ENCODE data around the gene OAT. TPM values are rescaled to one million over a fixed set of nuclear protein-coding genes. Genes with fewer than 3 reads are reported as not detected.

OAT gene
- total RNA-seq, 1 donor from 2014 or later: 35.0 TPM

DNA sequence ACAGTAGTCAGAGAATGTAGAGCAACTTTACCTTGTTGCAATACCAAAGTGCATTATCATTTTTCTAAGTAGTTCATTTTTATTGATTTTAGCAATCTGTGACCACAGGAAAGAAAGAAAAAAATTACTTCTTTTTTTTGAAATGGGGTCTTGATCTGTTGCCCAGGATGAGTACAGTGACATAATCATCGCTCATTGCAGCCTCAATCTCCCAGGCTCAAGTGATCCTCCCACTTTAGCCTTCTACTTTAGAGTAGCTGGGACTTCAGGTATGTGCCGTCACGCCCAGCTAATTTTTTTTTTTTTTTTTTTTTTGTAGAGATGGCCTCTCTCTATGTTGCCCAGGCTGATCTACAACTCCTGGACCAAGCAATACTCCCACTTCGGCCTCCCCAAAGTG is 11.4 kb upstream of the OAT start:
- no peak overlapping the region for H3K27ac Mint-ChIP-seq
- H3K36me3 Mint-ChIP-seq (ENCODE audit: insufficient read depth): no peaks in the 10 kb centered on the region
- H3K9me3 Mint-ChIP-seq (ENCODE audit: low read depth): no peaks in the 10 kb centered on the region
- no peak for DNase-seq (ENCODE audit: low spot score, unreplicated experiment)
- H3K4me3 Mint-ChIP-seq (ENCODE audit: low read depth): no peak overlapping the region
- peaks cover 1% of the 10 kb centered on the region for H3K4me1 Mint-ChIP-seq (ENCODE audit: low read depth)
- TF ChIP-seq, protein P1, sequence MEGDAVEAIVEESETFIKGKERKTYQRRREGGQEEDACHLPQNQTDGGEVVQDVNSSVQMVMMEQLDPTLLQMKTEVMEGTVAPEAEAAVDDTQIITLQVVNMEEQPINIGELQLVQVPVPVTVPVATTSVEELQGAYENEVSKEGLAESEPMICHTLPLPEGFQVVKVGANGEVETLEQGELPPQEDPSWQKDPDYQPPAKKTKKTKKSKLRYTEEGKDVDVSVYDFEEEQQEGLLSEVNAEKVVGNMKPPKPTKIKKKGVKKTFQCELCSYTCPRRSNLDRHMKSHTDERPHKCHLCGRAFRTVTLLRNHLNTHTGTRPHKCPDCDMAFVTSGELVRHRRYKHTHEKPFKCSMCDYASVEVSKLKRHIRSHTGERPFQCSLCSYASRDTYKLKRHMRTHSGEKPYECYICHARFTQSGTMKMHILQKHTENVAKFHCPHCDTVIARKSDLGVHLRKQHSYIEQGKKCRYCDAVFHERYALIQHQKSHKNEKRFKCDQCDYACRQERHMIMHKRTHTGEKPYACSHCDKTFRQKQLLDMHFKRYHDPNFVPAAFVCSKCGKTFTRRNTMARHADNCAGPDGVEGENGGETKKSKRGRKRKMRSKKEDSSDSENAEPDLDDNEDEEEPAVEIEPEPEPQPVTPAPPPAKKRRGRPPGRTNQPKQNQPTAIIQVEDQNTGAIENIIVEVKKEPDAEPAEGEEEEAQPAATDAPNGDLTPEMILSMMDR (IDR thresholded peaks at IDR 0.05; ENCODE audit: unreplicated experiment): no peak
- H3K27me3 Mint-ChIP-seq: peaks cover 32% of the 10 kb centered on the region

DNA sequence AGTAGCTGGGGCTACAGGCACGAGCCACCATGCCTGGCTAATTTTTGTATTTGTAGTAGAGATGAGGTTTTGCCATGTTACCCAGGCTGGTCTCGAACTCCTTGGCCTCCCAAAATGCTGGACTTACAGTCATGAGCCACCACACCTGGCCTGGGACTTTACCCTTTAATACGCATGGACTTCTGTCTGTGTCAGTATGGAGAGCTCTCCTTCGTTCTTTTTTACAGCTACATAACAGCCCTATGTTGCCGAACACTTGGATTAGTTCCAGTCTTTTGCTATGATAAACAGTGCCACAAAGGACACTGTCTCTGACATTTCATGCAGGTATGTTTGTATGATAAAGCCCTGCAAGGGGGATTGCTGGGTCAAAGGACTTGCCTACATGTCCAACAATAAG is 10.9 kb upstream of the OAT start:
- no peak overlapping the region for H3K4me3 Mint-ChIP-seq (ENCODE audit: low read depth)
- H3K27ac Mint-ChIP-seq: no peak overlapping the region
- DNase-seq (ENCODE audit: low spot score, unreplicated experiment): no peak
- no peaks in the 10 kb centered on the region for H3K36me3 Mint-ChIP-seq (ENCODE audit: insufficient read depth)
- TF ChIP-seq, protein P1 (IDR thresholded peaks at IDR 0.05; ENCODE audit: unreplicated experiment): no peak
- H3K9me3 Mint-ChIP-seq (ENCODE audit: low read depth): no peaks in the 10 kb centered on the region
- H3K27me3 Mint-ChIP-seq: peaks cover 33% of the 10 kb centered on the region
- H3K4me1 Mint-ChIP-seq (ENCODE audit: low read depth): peaks cover 1% of the 10 kb centered on the region

DNA sequence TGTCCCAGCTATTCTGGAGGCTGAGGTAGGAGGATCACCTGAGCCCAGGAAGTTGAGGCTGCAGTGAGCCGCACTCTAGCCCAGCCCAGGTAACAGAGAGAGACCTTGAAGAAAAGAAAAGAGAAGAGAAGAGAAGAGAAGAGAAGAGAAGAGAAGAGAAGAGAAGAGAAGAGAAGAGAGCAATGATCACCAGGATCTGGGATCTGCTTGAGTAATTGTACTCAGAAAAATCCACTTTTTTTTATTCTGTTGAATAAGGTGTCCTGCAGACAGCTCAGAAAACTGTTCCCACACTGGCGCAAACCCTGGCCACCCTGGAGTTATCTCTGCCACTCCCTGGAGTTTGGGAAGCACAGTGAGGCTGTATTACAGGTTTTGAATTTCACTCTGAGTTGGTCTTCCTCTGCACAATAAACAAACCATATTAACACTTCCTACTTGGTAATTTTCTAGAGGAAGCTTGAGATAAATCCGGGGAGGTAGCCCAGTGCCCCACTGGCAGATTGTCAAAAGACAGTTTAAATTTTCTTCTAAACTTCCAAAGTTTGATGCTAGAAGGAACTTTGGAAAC is 9.6 kb upstream of the OAT start:
- DNase-seq (ENCODE audit: low spot score, unreplicated experiment): no peak
- no peak overlapping the region for H3K4me3 Mint-ChIP-seq (ENCODE audit: low read depth)
- H3K36me3 Mint-ChIP-seq (ENCODE audit: insufficient read depth): no peaks in the 10 kb centered on the region
- no peak overlapping the region for H3K27ac Mint-ChIP-seq
- TF ChIP-seq, protein P1 (IDR thresholded peaks at IDR 0.05; ENCODE audit: unreplicated experiment): no peak
- H3K4me1 Mint-ChIP-seq (ENCODE audit: low read depth): peaks cover 1% of the 10 kb centered on the region
- H3K27me3 Mint-ChIP-seq: peaks cover 45% of the 10 kb centered on the region
- H3K9me3 Mint-ChIP-seq (ENCODE audit: low read depth): no peaks in the 10 kb centered on the region

DNA sequence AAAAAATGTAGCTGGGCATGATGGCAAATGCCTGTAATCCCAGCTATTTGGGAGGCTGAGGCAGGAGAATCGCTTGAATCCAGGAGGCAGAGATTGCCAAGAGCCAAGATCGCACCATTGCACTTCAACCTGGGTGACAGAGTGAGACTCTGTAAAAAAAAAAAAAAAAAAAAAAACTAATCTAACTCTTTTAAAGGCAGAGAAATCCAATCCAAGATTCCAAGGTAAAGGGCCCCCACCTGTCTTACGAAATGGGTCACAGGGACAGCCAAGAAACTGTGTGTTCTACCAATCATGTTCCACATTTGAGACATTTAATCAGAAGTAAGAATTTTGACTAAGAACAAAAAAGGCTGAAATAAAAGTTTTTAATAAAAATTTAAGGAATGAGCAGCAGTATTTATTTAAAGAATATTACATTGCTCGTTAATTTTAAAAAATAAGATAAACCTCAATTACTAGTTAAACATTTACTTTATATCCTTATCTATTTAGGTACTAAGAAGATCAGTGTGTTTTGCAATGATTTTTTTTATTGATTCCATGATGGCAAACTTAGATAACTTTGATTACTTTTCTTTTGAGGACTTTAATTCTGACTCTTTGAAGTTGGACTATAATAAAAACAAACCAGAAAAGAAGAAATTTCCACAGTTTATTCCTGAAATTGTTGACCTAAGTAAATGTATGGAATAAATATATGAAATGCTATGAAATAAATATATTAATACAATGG is 6.7 kb upstream of the OAT start:
- no peaks in the 10 kb centered on the region for H3K9me3 Mint-ChIP-seq (ENCODE audit: low read depth)
- H3K27me3 Mint-ChIP-seq: peaks cover 60% of the 10 kb centered on the region
- H3K4me3 Mint-ChIP-seq (ENCODE audit: low read depth): no peak overlapping the region
- no peak overlapping the region for H3K27ac Mint-ChIP-seq
- DNase-seq (ENCODE audit: low spot score, unreplicated experiment): no peak
- H3K4me1 Mint-ChIP-seq (ENCODE audit: low read depth): peaks cover 1% of the 10 kb centered on the region
- TF ChIP-seq, protein P1 (IDR thresholded peaks at IDR 0.05; ENCODE audit: unreplicated experiment): no peak
- H3K36me3 Mint-ChIP-seq (ENCODE audit: insufficient read depth): no peaks in the 10 kb centered on the region

DNA sequence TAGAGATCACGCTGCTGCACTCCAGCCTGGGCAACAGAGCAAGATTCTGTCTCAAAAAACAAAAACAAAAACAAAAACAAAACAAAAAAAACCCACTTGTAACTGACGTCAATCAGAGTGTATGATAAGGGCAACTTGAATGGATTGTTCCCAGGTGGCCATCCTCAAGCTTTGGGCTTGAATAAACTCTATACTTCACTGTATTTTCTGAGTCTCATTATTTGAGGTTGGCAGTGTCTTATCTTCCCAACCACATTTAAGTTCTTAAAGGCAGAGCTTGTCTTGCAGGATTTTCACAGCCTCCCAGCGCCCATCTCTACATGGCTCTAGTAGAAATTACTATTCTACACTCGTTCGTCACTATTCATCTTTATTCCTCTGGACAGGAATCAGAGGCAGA is 5.1 kb upstream of the OAT start:
- H3K27ac Mint-ChIP-seq: no peak overlapping the region
- H3K4me1 Mint-ChIP-seq (ENCODE audit: low read depth): peaks cover 1% of the 10 kb centered on the region
- H3K36me3 Mint-ChIP-seq (ENCODE audit: insufficient read depth): no peaks in the 10 kb centered on the region
- no peak overlapping the region for H3K4me3 Mint-ChIP-seq (ENCODE audit: low read depth)
- DNase-seq (ENCODE audit: low spot score, unreplicated experiment): no peak
- H3K9me3 Mint-ChIP-seq (ENCODE audit: low read depth): no peaks in the 10 kb centered on the region
- peaks cover 58% of the 10 kb centered on the region for H3K27me3 Mint-ChIP-seq
- TF ChIP-seq, protein P1 (IDR thresholded peaks at IDR 0.05; ENCODE audit: unreplicated experiment): no peak

Data from progenitor cell of endocrine pancreas (in vitro differentiated cells).